Colon (tissue), 2 donors: ENCODE results near the gene ZDHHC14.

ENCODE experiments used
- FAIRE-seq: peaks from 2 replicates; lab custom pipeline; 2012; peaks lifted over from hg19 to GRCh38; lab: Jason Lieb, UNC
- donor health status: control.
- donor health status: control.

The ZDHHC14 gene

DNA sequence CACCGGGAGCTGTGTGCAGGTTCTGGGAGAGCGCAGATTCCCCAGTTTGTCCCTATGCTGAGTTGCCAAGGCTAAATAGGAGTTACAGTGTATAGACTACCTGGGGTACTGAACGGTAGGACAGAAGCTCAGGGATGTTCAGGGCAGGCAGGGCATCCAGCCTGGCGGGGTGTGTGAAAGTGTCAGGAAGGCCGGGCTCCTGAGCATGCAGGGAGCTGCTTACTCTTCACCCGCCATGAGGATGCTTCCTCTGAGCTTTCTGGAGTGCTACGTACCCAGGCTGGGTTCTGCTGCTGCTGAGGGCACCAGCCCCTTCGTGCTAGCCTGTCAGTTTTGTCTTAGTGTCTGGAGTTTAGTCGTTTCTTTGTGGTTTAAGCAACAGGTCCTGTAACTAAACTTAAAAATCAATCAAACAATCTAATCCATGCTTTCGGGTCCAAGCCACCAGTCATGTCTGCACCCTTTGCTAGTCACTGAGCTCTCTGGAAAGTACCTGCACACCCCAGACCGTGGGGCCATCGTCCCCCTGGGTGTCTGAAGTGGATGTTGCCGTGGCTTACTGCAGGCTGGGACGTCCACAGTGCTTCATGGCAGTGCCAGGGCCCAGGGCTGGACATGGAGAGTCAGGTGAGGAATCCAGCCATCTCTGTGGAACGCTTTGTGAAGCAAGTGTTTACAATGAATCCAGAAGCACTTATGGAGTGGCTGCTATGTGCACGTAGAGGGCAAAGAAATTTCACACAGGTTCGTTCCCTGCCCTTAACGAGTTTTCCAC is 221.7 kb downstream of the ZDHHC14 start:
- FAIRE-seq, result no peak

DNA sequence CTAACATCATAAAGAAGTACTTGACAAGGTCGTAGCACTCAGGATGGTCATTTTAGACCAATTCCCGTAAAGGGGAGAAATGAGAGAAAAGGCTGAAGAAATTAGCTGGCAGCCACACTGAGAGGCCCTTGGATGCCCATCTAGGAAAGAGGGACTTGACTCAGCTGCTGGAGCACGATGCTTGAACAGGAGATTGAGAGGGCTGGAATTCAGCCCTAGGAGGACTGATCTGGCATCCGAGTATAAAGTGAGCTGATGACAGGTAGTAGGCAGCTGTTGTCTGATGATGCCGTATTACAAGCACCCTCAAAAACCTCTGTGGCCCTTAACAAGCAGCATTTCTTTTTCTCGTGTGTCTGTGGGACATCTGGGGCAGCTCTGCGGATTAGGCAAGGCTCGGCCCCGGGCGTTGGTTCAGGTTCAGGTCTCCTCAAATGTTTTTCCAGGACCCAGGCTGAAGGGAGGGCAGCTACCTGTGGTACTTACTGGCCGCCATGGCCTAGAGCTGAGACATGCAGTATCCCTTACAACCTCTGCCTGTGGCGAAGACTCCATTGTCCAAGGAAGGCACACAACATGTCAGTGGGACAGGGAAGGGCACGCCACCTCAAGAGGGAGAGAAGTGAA is 222.4 kb downstream of the ZDHHC14 start:
- FAIRE-seq, result no peak

DNA sequence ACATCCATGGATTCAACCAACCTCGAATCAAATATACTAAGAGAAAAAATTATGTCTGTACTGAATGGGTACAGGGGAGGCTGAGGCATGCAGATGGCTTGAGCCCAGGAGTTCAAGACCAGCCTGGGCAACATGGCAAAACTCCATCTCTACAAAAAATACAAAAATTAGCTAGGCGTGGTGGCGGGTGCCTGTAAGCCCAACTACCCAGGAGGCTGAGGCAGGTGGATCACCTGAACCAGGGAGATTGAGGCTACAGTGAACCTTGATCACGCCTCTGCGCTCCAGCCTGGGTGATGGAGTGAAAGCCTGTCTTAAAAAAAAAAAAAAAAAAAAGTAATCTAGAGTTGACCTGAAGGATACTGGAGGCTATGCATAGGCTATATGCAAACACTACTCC is 223.0 kb downstream of the ZDHHC14 start:
- no peak for FAIRE-seq

DNA sequence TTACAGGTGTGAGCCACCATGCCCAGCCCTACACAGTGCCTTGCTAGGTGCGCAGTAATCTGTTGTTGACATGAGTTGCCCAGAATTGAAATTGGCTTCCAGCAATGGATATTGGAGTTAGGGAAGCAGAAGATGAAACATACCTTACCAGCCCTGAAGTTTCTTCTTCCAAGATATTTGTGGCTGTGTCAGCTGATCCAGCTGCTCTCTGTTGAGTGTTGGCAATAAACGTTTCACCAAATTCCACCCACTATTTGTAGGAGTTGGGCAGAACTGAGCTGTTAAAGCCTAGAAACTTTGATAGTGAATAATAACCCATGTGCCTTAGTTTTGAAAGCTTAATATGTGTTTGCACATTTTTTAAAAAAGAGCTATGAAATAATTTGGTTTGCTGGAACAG is 223.8 kb downstream of the ZDHHC14 start:
- FAIRE-seq, result no peak

DNA sequence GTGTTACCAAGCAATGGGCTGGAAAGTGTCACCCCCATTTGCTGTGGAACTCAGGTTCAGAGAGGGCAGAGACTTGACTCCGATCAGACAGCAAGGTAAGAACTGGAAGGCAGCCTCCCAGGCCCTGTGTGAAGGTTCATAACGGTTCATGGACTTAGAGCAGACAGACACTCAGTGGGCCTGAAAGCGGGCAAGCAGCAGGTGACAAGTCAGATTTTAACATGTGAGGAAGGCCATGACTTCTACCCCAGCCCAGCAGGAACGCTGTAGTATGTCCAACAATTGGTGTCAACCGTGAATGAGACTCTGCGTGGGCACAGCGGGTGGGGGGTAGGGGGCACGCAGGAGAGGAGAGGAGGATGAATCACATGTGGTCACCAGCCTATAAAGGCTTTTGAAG is 224.5 kb downstream of the ZDHHC14 start:
- FAIRE-seq, result no peak

DNA sequence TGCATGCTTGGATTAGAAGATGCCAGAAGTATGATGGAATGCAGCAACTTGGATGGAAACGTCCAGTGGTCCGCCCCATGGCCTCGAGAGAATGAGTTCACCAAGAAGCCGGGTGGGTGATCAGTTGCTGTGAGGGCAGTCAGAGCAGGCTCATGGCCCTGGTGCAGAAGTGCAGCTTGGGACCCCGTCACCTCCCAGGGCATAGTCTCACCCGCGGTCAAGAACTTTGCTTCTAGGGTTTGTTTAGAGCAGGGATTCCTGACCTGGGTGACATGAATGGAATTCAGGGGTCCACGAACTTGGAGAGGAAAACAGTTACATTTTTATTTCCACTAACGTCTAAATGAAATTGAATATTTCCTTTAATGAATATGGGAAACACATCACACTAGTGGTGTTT is 225.5 kb downstream of the ZDHHC14 start:
- no peak for FAIRE-seq

DNA sequence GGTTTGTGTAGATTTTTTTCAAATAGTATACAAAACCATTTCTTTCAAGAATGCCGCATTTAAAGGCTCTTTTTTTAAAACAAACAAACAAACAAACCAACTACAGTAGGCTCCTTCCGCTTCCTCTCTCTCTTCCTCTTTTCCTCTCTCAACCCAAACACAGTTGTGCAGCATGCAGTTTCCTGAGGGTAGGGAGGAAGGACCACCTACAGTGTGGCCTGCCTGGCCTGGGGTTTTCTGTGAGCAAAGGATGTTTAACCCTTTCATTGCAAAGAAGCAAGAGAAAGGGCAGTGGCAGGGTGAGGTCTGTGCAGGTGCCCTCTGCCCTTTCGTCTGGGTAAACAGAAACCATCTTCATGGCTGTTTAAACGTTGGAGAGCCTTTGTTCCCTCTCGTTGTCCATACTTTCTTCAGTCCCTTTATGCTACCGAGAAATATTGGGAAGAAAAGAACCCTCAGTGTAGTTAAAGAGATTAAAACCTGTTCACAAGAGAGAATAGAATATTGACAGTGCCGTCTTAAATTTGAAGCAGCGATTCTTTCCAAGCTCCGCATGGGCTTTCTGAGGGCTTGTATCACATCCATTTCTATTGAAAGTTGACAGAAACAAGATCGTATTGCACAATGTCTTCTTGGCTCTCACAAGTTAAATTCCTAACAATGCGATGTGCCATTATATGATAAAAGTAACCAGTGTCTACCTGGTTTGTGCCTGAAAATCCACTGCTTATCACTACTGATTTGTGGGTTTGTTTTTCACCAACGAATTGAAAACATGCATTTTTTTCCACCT is 226.5 kb downstream of the ZDHHC14 start:
- FAIRE-seq, result no peak

DNA sequence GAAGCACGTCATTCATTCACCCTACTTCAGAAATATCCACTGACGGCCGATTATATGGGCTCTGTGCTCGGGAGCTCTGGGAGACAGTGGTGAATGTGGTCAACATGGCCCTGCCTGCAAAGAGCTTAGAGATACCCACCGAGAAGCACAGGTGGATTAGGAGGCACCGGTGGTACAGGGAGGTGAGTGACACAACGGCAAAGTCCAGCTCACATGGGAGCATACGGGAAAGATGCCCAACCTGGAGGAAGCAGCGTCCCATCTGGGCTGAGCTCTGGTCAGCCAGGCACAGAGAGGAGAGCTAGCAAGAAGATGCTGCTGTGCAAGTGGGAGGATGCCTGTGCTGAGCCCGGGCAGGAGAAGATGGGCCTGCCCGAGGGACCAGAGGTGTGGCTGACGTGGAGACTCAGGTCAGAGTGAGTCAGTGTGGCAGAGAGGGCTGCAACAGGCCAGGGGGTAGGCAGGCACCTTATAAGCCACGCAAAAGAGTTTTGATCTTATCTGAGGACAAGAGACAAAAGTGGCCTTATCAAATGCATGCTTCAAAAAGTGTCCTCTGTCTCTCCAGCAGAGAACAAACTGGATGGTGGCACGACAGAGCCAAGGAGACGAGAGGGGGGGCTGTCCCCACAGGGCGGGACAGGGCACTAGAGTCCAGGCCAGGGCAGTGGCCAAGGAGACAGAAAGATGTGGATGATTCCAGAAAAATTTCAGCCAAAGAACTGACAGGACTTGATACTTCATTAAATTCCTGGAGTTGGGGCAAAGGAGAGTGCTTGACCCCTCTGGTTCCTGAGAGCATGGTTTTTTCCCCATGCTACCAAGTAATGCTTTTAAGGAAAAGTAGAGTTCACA is 227.5 kb downstream of the ZDHHC14 start:
- FAIRE-seq, result no peak

DNA sequence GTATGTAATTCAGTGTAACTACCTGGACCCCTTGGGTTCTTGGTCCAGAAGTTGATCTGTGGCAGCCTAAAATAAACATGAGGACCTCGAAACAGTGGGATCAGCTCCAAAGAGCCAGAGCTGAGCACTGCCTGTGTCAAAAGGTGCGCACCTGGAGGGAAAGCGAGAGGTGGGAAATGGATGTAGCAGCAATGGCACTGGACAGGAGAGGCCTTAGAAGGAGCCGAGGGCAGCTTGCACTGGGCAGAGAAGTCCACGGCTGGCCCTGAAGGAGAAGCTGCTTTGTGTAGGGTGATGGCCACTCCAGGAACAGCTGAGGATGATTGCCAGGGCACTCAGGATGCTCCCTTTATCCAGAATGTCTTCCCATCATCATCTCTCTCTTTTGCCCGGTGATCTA is 228.1 kb downstream of the ZDHHC14 start:
- no peak for FAIRE-seq

DNA sequence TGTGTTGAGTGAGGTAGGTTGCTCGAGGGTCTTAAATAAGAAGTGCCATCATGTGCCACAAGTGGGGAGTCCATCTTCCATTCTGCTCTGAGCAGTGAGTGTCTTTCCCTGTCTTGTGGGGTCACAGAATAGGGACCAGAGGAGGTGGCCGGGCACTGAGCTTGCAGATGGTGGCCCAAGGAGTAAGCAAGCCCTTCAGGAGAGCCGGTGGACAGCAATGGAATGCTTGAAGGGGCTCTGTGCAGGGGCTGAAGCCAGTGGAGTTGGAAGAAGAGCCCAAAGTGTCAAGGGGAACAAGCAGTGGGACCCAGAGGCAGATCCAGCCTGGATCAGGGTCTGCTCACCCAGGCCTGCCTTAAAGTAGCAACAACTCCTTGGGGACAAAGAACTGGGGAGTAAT is 228.6 kb downstream of the ZDHHC14 start:
- FAIRE-seq, result no peak

DNA sequence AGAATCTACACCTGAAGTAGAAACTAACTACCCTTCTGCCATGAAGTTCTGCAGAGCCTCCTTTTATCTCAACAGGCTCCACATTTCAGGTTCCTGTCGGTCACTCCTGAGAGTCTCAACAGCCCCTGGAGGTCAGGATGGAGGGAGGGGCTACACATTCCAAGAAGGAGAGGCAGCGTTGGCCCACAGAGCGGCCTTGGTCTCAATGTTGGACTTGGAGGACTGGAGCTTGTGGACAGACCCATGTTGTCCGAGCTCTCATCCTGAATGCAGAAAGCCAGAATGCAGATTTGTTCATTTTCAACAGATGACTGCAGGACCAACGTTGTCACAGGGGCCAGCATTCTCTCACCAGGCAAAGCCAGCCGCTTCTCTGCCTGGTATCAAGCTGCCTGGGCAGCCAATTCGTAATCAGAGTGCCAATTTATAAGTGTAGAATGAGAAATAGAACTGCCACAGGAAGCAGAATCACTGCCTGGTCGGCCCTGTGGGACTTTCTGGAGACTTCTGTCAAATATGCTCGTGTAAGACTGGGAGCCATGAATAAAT is 229.5 kb downstream of the ZDHHC14 start:
- no peak for FAIRE-seq

DNA sequence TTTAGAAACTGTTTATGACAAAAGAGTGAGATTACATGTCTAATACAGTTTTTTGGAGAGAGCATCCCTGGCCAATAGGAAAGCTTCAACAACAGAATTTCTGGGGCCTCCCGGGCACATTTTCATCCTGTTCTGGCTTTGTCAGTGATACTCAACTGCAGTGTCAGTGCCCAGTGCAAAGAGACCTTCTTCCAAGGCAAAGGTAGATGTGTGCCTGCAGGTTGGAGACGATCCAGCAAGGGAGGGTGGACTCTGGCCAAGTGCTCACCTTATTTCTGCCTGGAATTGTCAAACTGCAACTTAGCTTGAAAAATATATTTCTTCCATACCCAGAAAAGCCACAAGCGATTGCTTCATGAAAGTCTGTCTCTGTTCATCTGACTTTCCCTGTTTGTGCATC is 230.4 kb downstream of the ZDHHC14 start:
- FAIRE-seq, result no peak

DNA sequence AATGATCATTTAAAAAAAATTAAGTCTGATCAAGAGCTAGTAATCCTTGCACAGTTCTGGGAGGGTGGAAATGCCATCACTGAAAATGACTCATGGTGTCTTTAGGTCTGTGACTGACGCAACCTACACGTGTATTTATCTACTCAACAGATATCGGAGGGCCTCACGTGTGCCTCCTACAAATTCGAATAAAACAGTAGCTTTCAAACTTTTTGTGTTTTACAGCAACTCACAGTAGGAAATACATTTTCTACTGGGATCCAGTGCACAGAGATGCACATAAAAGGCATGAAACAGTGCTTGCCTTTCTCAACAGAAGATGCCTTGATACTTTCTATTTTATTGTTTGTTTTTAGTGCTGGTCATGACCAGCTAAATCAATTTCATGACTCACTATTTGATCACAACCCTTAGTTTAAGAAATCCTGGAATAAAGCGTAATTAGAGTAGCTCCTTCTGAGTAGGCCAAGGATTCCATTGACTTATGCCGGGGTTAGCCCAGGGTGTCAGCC is 232.1 kb downstream of the ZDHHC14 start:
- FAIRE-seq, result no peak

DNA sequence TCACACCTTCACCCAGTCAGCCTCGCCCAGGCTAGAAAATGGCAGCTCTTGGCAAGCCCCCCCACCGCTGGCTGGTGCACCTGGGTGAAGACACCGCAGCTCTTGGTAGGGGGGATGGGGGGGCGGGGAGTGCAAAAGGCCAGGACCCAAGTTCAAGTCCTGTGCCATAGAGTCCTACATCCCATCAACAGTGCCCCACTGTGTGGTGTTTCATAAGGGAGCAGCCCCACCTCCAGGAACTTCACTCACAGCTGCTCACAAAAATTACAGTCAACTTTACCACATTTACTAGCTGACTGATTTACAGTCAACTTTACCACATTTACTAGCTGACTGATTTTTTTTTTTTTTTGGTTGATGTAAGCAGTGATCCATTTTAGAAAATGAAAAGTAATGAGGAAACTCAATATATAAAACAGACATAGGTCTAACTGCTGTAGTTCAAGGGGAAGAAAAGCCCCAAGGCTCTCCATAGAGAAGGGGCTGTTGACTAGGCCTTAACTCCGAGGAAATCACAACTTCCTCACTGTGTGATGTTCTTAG is 233.1 kb downstream of the ZDHHC14 start:
- peak; percentile 36 for FAIRE-seq

DNA sequence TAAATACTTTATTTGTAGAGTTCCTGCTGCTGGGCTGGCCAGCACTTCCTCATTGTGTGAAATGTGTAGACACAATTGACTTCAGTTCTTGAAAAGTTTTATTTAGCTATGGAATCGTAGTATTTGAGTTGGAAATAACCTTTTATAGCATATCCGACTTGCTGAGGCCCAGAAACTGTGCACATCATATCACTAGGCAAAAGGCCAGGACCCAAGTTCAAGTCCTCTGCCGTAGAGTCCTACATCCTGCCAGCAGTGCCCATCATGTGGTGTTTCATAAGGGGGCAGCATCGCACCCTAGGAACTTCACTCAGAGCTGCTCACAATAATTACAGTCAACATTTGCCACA is 234.4 kb downstream of the ZDHHC14 start:
- no peak for FAIRE-seq

DNA sequence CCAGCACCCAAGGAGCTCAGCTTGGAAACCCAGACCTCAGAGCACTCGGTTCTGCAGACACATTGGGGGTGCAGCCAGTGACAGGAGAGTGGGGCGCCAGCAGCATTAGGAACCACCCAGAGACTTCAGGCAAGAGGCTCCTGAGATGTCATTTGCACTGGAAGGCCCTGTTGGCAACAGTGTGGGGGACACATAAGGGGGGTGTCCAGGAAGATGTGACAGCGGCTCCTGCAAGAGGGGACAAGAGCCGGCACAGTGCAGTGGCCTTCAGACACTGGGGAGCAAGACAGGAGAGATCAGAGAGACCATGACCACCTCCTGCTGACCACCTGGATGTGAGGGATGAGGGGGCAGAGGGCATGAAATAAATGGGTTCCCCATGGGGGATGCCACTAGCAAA is 235.0 kb downstream of the ZDHHC14 start:
- no peak for FAIRE-seq

DNA sequence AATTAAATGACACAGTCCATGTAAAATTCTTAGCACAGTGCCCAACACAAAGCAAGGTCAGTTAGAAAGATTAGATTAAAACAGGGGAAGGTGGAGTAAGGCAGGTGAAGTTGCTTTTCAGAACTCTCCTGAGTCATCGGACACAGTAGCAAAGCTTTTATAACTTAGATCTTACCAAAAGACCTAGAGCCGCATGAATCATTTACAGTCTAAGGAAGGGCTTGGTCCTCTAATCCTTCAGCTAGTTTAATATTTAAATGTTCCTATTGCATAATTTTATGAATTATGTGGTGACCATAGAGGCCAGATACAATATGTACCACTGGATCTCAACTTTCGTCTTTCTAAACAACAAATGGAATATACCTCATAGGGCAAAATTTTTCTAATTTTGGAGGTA is 240.0 kb downstream of the ZDHHC14 start:
- no peak for FAIRE-seq

DNA sequence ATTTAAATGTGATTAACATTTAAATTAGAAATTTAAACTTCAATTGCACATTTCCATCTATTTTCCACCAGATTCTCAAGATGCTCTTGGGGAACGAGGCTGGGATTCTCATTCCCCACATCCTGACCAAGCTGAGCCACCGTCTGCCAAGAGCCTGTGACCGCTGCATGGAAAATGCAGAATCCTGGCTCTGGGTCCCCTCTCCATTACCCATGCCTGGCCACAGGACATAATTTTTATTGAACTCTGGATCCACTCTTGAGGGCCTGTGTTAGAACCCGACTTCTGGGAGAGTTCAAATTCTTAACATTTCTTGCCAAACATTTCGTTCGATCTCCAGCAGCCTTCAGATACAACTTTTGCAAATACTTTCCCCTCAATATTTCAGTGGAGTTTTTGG is 240.4 kb downstream of the ZDHHC14 start:
- no peak for FAIRE-seq

DNA sequence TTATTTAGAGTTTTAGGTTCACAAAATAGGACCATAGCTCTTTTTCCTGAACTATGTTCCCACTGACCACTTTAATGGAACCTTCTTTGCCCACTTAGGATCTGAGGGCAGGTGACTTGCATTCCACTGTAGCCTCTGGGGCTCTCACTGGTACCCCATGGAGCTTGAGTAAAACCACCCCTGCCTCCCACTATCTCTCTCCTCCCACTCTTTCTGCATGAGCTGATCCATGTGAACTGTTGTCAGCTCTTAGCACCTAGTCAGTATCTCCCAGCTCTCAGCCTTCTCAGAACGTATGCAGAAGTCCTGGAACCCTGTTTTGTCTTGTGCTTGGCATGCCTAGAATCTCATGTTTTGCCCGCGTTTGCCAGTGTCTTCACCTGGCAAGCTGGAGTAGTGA is 241.4 kb downstream of the ZDHHC14 start:
- no peak for FAIRE-seq

DNA sequence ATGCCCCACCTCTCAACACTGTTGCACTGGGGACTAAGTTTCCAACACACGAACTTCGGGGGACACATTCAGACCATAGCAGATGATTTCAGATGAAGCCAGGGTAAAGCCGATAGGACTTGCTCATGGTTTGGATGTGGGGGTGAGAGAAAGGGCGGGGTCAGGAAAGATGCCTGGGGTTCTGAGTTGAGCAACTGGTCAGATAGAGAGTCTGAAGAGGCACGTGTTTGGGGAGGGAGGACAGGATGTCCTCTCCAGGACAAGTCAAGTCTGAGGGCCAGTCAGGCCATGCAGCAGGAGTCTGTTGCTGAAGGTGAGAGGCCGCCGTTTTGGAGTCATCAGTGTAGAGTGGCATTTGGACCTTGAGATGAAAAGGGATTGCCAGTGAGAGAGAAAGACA is 244.1 kb downstream of the ZDHHC14 start:
- FAIRE-seq, result no peak

DNA sequence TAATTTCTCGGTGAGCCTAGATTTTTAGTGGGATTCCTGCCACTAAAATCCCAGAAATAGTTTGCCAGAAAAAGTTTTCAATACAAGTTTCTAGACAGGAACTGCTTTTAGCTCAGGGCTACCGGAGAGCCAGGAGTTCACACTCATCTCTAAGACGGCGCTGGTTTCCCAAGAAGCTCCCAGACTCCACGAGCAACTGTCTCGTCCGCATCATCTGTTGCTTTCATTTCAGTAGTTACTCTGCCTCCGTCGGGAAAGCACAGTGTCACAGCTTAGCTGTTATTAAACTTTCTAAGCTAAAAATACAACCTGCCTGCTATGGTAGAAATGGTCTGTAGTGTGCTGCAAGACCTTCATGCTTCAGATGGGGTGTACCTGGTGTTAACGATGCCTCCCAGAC is 244.8 kb downstream of the ZDHHC14 start:
- no peak for FAIRE-seq
